Epithelial cell of esophagus (primary cell): ENCODE measurements around the gene GLIS1.

ENCODE experiments used
- DNase-seq: peaks from one replicate; pipeline ENCODE4 v3.0.0; 2010; ENCODE audit warnings: low read depth
- H3K4me3 ChIP-seq: 2 replicates; pipeline ENCODE4 v1.5.1; 2011; ENCODE audit warnings: mild to moderate bottlenecking, low read length, control low read depth
- CTCF ChIP-seq: IDR thresholded peaks from 2 replicates; pipeline ENCODE4 v1.5.1; 2011; ENCODE audit warnings: low read depth, mild to moderate bottlenecking, low read length, control low read depth, inconsistent platforms; ENCODE audit not compliant: insufficient read depth; ENCODE audit errors: missing control alignments

GLIS1 gene

GRCh38 chr1:53739109-53739681 lies at the start of gene GLIS1:
GLIS1 (minus strand) TSS chr1:53739164; CDS start chr1:53738064, 1,100 bp downstream.
- peak; percentile 84 for DNase-seq

GRCh38 chr1:53787655-53788054 lies 48.7 kb upstream of the GLIS1 start:
- no peak overlapping the region for H3K4me3 ChIP-seq
- no peak for TF ChIP-seq CTCF
- DNase-seq, result no peak

More at GRCh38 chr1:53739109-53739681, at the start of gene GLIS1:
- H3K4me3 ChIP-seq, result peak within 1 kb of the TSS; percentile 38
- TF ChIP-seq CTCF, result no peak

GRCh38 chr1:53783056-53783455 lies 44.1 kb upstream of the GLIS1 start:
- H3K4me3 ChIP-seq, result no peak overlapping the region
- peak; percentile 24 for DNase-seq
- TF ChIP-seq CTCF, result no peak

- TF ChIP-seq CTCF, result no peak
- H3K4me3 ChIP-seq, result no peak overlapping the region
- DNase-seq, result no peak
These were observed 42.7 kb upstream of the GLIS1 start for GRCh38 chr1:53781654-53782053.

- TF ChIP-seq CTCF, result no peak
- no peak overlapping the region for H3K4me3 ChIP-seq
- DNase-seq, result no peak
These were observed 38.3 kb upstream of the GLIS1 start for GRCh38 chr1:53777272-53777671.

- DNase-seq, result peak; percentile 62
- no peak overlapping the region for H3K4me3 ChIP-seq
- TF ChIP-seq CTCF, result no peak
These were observed 32.7 kb upstream of the GLIS1 start for GRCh38 chr1:53771648-53772047.

GRCh38 chr1:53769780-53770179 lies 30.8 kb upstream of the GLIS1 start:
- no peak overlapping the region for H3K4me3 ChIP-seq
- no peak for TF ChIP-seq CTCF
- no peak for DNase-seq
